ENCODE measurements around the gene SLC38A11. TPM values are rescaled to one million over a fixed set of nuclear protein-coding genes. Genes with fewer than 3 reads are reported as not detected.

The SLC38A11 gene
- total RNA-seq, 1 experiment from 2014 or later = 0.46 TPM

GRCh38 chr2:164960159-164960558, 4.8 kb upstream of the SLC38A11 start:
- in situ Hi-C loops (cut with HindIII; ENCODE audit: low pct_unique_long_range_greater_than_20kb, low sequenced_read_pairs) = no loop called here
- no peaks in the 10 kb centered on the region for H3K27me3 ChIP-seq (ENCODE audit: control insufficient read depth, insufficient read depth, low read length)
- no peaks in the 10 kb centered on the region for H3K36me3 ChIP-seq (ENCODE audit: control insufficient read depth, insufficient read depth, low read length)
- no peak for ATAC-seq
- ChIA-PET CTCF (no interaction called here), POLR2A (no interaction called here)
- TF ChIP-seq TCF7L2 (IDR thresholded peaks at IDR 0.05; ENCODE audit: low read depth, low read length) (no peak), SIN3A (IDR thresholded peaks at IDR 0.05; ENCODE audit: borderline replicate concordance, insufficient read depth, low read depth, low read length) (no peak)
- no peak overlapping the region for H3K4me3 ChIP-seq (ENCODE audit: low read depth in 2 of 2, low read length in 2 of 2)
- H3K9me3 ChIP-seq (ENCODE audit: control insufficient read depth, insufficient read depth, low read depth, low read length) = no peaks in the 10 kb centered on the region
- H3K4me1 ChIP-seq (ENCODE audit: control insufficient read depth, insufficient read depth, low read length) = no peaks in the 10 kb centered on the region
- intact Hi-C loops (cut with micrococcal nuclease; ENCODE audit: unreplicated experiment) = no loop called here
- BruUV-seq (replicated peaks) = no TSS peak
- DNase-seq (ENCODE audit: low read depth, low spot score) = no peak
- no peak overlapping the region for H3K27ac ChIP-seq (ENCODE audit: low read length)

GRCh38 chr2:164954186-164954585, 1.1 kb downstream of the SLC38A11 start:
- no TSS peak for BruUV-seq (replicated peaks)
- intact Hi-C loops (cut with micrococcal nuclease; ENCODE audit: unreplicated experiment) = no loop called here
- no peak for TF ChIP-seq SIN3A (IDR thresholded peaks at IDR 0.05; ENCODE audit: borderline replicate concordance, insufficient read depth, low read depth, low read length)
- no peak for TF ChIP-seq POLR2AphosphoS5 (IDR thresholded peaks at IDR 0.05; ENCODE audit: low read depth, low read length)
- TF ChIP-seq TCF7L2 (IDR thresholded peaks at IDR 0.05; ENCODE audit: low read depth, low read length) = no peak
- Histone ChIP-seq H3K36me3 (ENCODE audit: control insufficient read depth, insufficient read depth, low read length) (no peaks in the 10 kb centered on the region), H3K4me3 (ENCODE audit: low read depth in 2 of 2, low read length in 2 of 2) (no peak overlapping the region), H3K27me3 (ENCODE audit: control insufficient read depth, insufficient read depth, low read length) (0 out of 2 replicates have a peak, but pooled peaks cover 2% of the 10 kb centered on the region), H3K27ac (ENCODE audit: low read length) (no peak overlapping the region), H3K9me3 (ENCODE audit: control insufficient read depth, insufficient read depth, low read depth, low read length) (no peaks in the 10 kb centered on the region), H3K4me1 (ENCODE audit: control insufficient read depth, insufficient read depth, low read length) (no peaks in the 10 kb centered on the region)
- DNase-seq (ENCODE audit: low read depth, low spot score) (no peak), ATAC-seq (no peak)
- ChIA-PET CTCF (no interaction called here), POLR2A (no interaction called here)
- in situ Hi-C loops (cut with HindIII; ENCODE audit: low pct_unique_long_range_greater_than_20kb, low sequenced_read_pairs) = no loop called here

- POLR2A ChIA-PET = no interaction called here
- Histone ChIP-seq H3K9me3 (ENCODE audit: control insufficient read depth, insufficient read depth, low read depth, low read length) (no peaks in the 10 kb centered on the region), H3K4me1 (ENCODE audit: control insufficient read depth, insufficient read depth, low read length) (no peaks in the 10 kb centered on the region), H3K27ac (ENCODE audit: low read length) (no peak overlapping the region), H3K4me3 (ENCODE audit: low read depth in 2 of 2, low read length in 2 of 2) (no peak overlapping the region), H3K27me3 (ENCODE audit: control insufficient read depth, insufficient read depth, low read length) (0 out of 2 replicates have a peak, but pooled peaks cover 2% of the 10 kb centered on the region), H3K36me3 (ENCODE audit: control insufficient read depth, insufficient read depth, low read length) (no peaks in the 10 kb centered on the region)
- DNase-seq (ENCODE audit: low read depth, low spot score) (no peak), ATAC-seq (no peak)
- intact Hi-C loops (cut with micrococcal nuclease; ENCODE audit: unreplicated experiment) (no loop called here), in situ Hi-C loops (cut with HindIII; ENCODE audit: low pct_unique_long_range_greater_than_20kb, low sequenced_read_pairs) (no loop called here)
- CTCF ChIA-PET = no interaction called here
- TF ChIP-seq POLR2AphosphoS5 (IDR thresholded peaks at IDR 0.05; ENCODE audit: low read depth, low read length) (no peak), SIN3A (IDR thresholded peaks at IDR 0.05; ENCODE audit: borderline replicate concordance, insufficient read depth, low read depth, low read length) (no peak), REST (IDR thresholded peaks at IDR 0.05; ENCODE audit: insufficient read depth in 1 of 2, low read depth in 2 of 2, low read length in 1 of 2) (no peak), CTCF (IDR thresholded peaks at IDR 0.05) (no peak), TCF7L2 (IDR thresholded peaks at IDR 0.05; ENCODE audit: low read depth, low read length) (no peak)
- no TSS peak for BruUV-seq (replicated peaks)
Observed at GRCh38 chr2:164953279-164953678, 2.0 kb downstream of the SLC38A11 start.
